ENCODE measurements around the gene PTPN23. TPM values are rescaled to one million over a fixed set of nuclear protein-coding genes. Genes with fewer than 3 reads are reported as not detected.

PTPN23 gene
- polyA plus RNA-seq, 1 experiment, result 1.3 TPM

DNA sequence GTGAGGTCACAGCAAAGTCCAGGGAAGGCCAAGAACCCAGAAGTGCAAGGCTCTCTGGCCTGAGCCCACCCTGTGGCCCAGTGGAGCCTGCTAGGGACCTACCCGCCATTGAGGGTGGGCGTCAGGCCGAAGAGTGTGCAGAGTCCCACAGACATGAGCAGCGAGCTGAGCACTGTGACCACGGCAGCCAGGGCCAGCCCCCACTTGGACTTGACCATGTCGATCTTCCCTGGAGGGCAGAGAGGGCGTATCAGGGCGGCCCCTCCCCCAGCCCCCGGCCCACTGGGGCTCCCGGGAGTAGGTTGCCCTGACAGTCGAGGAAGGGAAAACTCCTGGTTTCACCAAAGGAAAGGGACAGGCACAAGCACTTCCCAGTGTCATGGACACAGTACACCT lies 44.6 kb downstream of the PTPN23 start:
- Histone ChIP-seq H3K9me3 (ENCODE audit: control insufficient read depth, insufficient read depth, low read length) (no peaks in the 10 kb centered on the region), H3K27ac (ENCODE audit: low read depth, low read length) (peak overlapping the region; percentile 39), H3K27me3 (ENCODE audit: control insufficient read depth, insufficient read depth, low read length) (no peaks in the 10 kb centered on the region), H3K4me3 (ENCODE audit: low read depth, low read length) (no peak overlapping the region)
- no peak for DNase-seq (ENCODE audit: low read depth, low spot score)
- ChIA-PET POLR2A (interaction anchor here (1.1 kb wide), 1 partner anchor 50 kb away, joined by 3 read pairs; the partner anchor contains the start of gene SCAP), CTCF (no interaction called here)
- TF ChIP-seq, protein P1, sequence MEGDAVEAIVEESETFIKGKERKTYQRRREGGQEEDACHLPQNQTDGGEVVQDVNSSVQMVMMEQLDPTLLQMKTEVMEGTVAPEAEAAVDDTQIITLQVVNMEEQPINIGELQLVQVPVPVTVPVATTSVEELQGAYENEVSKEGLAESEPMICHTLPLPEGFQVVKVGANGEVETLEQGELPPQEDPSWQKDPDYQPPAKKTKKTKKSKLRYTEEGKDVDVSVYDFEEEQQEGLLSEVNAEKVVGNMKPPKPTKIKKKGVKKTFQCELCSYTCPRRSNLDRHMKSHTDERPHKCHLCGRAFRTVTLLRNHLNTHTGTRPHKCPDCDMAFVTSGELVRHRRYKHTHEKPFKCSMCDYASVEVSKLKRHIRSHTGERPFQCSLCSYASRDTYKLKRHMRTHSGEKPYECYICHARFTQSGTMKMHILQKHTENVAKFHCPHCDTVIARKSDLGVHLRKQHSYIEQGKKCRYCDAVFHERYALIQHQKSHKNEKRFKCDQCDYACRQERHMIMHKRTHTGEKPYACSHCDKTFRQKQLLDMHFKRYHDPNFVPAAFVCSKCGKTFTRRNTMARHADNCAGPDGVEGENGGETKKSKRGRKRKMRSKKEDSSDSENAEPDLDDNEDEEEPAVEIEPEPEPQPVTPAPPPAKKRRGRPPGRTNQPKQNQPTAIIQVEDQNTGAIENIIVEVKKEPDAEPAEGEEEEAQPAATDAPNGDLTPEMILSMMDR (IDR thresholded peaks at IDR 0.05; ENCODE audit: low read depth, low read length), result no peak

DNA sequence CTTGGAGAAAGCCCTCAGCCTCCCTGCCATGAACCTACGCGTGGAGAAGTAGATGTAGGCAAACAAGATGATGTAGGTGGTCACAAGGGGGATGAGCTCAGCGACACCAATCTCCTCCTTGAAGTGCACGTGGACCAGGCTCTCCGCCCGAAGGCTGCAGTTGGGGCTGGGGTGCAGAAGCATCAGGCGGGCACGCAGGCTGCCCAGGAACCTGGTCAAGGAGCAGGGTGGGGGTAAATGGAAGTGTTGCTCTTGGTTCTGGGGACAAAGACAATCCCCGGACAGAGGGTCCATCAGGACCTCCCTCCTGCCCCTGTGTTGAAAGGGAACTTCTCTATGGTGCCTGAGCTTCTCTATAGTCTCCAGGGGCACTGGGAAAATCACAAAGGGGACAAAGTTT lies 45.1 kb downstream of the PTPN23 start:
- ChIA-PET CTCF (no interaction called here), POLR2A (no interaction called here)
- Histone ChIP-seq H3K9me3 (ENCODE audit: control insufficient read depth, insufficient read depth, low read length) (no peaks in the 10 kb centered on the region), H3K27ac (ENCODE audit: low read depth, low read length) (no peak overlapping the region), H3K4me3 (ENCODE audit: low read depth, low read length) (no peak overlapping the region), H3K27me3 (ENCODE audit: control insufficient read depth, insufficient read depth, low read length) (no peaks in the 10 kb centered on the region)
- TF ChIP-seq, protein P1 (IDR thresholded peaks at IDR 0.05; ENCODE audit: low read depth, low read length), result no peak
- no peak for DNase-seq (ENCODE audit: low read depth, low spot score)

- TF ChIP-seq, protein P1 (IDR thresholded peaks at IDR 0.05; ENCODE audit: low read depth, low read length), result no peak
- Histone ChIP-seq H3K27ac (ENCODE audit: low read depth, low read length) (no peak overlapping the region), H3K27me3 (ENCODE audit: control insufficient read depth, insufficient read depth, low read length) (no peaks in the 10 kb centered on the region), H3K4me3 (ENCODE audit: low read depth, low read length) (no peak overlapping the region), H3K9me3 (ENCODE audit: control insufficient read depth, insufficient read depth, low read length) (no peaks in the 10 kb centered on the region)
- ChIA-PET POLR2A (no interaction called here), CTCF (no interaction called here)
- DNase-seq (ENCODE audit: low read depth, low spot score), result no peak
Observed at GRCh38 chr3:47427866-47428265, 47.0 kb downstream of the PTPN23 start.

- H3K27ac ChIP-seq (ENCODE audit: low read depth, low read length), result no peak overlapping the region
- no peak for DNase-seq (ENCODE audit: low read depth, low spot score)
- TF ChIP-seq, protein P1 (IDR thresholded peaks at IDR 0.05; ENCODE audit: low read depth, low read length), result no peak
Observed at GRCh38 chr3:47428662-47429061, 47.8 kb downstream of the PTPN23 start.

DNA sequence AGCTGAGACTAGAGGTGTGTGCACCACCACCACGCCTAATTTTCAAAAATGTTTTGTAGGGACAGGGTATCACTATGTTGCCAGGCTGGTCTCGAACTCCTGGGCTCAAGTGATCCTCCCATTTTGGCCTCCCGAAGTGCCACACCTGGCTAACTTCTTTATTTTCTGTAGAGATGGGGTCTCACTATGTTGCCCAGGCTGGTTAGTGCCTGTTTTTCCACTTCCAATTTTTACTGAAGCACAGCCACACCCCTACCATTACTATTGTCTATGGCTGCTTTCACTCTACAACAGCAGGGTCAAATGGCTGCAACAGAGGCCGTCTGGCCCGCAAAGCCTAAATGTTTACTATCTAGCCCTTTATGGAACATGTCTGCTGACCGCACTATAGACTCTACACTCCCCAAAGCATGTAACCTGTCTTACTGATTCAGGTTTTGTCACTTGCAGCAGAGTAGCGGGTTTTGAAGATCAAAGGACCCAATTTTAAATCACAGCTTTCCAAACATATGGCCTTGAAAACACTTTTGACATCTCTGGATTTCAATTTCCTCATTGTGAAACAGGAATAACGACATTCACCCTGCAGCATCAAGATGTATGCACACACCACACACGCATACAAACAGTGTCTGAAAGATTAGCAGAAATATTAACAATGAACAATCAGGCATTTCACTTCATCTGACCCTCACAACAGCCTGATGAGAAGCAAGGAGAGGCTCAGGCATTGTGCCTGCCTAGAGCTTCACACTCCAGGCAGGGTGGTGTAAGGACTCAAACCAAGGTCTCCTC lies 48.9 kb downstream of the PTPN23 start:
- POLR2A ChIA-PET, result no interaction called here
- TF ChIP-seq, protein P1 (IDR thresholded peaks at IDR 0.05; ENCODE audit: low read depth, low read length), result no peak
- CTCF ChIA-PET, result interaction anchor here (3.1 kb wide), 1 partner anchor 8 kb away, joined by 15 read pairs; no protein-coding TSS in a partner anchor
- no peak overlapping the region for H3K4me3 ChIP-seq (ENCODE audit: low read depth, low read length)
- H3K9me3 ChIP-seq (ENCODE audit: control insufficient read depth, insufficient read depth, low read length), result no peaks in the 10 kb centered on the region
- H3K27me3 ChIP-seq (ENCODE audit: control insufficient read depth, insufficient read depth, low read length), result no peaks in the 10 kb centered on the region
- no peak overlapping the region for H3K27ac ChIP-seq (ENCODE audit: low read depth, low read length)
- DNase-seq (ENCODE audit: low read depth, low spot score), result no peak

More at GRCh38 chr3:47428662-47429061, 47.8 kb downstream of the PTPN23 start:
- no peaks in the 10 kb centered on the region for H3K27me3 ChIP-seq (ENCODE audit: control insufficient read depth, insufficient read depth, low read length)
- H3K9me3 ChIP-seq (ENCODE audit: control insufficient read depth, insufficient read depth, low read length), result no peaks in the 10 kb centered on the region
- ChIA-PET CTCF (no interaction called here), POLR2A (no interaction called here)
- H3K4me3 ChIP-seq (ENCODE audit: low read depth, low read length), result no peak overlapping the region

All from AG04450 (cell line).